ENCODE measurements around the gene SLC7A8.

GRCh38 chr14:23149745-23150144 is 33.7 kb downstream of the SLC7A8 start:
- TF ChIP-seq POLR2A (IDR thresholded peaks at IDR 0.05) (no peak), CTCF (IDR thresholded peaks at IDR 0.05) (no peak)

Data from lower leg skin (tissue), 3 donors.